GM18508 (cell line): ENCODE data around the gene HSD17B2.
"Not testable (repeated sequence)": the region's sequence is repeated elsewhere in the genome, so short reads cannot be mapped to it uniquely, and the experiment has no call there.

Experiments used
- ATAC-seq: cut with Tn5 transposase; IDR thresholded peaks from one replicate; pipeline ENCODE4 v1.9.1; 2021; ENCODE audit warnings: moderate number of reproducible peaks; ENCODE audit not compliant: insufficient read depth, unreplicated experiment

The HSD17B2 gene

GRCh38 chr16:82113741-82114140 is 78.7 kb downstream of the HSD17B2 start:
- ATAC-seq = no peak

GRCh38 chr16:82116535-82116934 is 81.5 kb downstream of the HSD17B2 start:
- no peak for ATAC-seq

GRCh38 chr16:82118749-82119148 is 83.7 kb downstream of the HSD17B2 start:
- no peak for ATAC-seq

- ATAC-seq = no peak
These were observed 84.4 kb downstream of the HSD17B2 start for GRCh38 chr16:82119405-82119804.

DNA sequence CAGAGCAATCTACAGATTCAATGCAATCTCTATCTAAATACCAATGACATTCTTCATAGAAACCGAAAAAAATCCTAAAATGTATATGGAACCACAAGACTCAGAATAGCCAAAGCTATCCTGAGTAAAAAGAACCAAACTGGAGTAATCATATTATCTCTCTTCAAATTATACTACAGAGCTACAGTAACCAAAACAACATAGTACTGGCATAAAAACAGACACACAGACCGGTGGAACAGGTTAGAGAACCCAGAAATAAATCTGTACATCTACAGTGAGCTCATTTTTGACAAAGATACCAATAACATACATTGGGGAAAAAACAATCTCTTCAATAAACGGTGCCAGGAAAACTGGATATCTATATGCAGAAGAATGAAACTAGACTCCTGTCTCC is 89.6 kb downstream of the HSD17B2 start:
- no peak for ATAC-seq

DNA sequence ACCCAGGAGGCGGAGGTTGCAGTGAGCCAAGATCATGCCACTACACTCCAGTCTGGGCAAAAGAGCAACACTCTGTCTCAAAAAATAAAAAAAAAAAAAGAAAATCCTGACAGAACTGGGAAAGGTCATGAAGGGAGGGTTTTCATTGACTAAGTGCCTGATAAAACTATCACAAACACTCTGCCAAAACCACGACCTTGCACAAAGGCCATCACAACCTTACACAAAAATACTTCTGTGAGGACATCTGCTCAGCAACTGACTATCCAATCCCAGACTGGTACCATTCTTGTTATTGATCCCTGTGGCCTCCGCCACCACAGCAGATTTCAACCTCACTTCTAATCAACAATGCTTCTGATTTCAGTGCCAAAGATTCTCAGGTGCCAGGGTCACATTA is 94.8 kb downstream of the HSD17B2 start:
- ATAC-seq = no peak

GRCh38 chr16:82133798-82134197 is 98.7 kb downstream of the HSD17B2 start:
- no peak for ATAC-seq

GRCh38 chr16:82134846-82135245 is 99.8 kb downstream of the HSD17B2 start:
- ATAC-seq = no peak

GRCh38 chr16:82135844-82136243 is 100.8 kb downstream of the HSD17B2 start:
- ATAC-seq = no peak

DNA sequence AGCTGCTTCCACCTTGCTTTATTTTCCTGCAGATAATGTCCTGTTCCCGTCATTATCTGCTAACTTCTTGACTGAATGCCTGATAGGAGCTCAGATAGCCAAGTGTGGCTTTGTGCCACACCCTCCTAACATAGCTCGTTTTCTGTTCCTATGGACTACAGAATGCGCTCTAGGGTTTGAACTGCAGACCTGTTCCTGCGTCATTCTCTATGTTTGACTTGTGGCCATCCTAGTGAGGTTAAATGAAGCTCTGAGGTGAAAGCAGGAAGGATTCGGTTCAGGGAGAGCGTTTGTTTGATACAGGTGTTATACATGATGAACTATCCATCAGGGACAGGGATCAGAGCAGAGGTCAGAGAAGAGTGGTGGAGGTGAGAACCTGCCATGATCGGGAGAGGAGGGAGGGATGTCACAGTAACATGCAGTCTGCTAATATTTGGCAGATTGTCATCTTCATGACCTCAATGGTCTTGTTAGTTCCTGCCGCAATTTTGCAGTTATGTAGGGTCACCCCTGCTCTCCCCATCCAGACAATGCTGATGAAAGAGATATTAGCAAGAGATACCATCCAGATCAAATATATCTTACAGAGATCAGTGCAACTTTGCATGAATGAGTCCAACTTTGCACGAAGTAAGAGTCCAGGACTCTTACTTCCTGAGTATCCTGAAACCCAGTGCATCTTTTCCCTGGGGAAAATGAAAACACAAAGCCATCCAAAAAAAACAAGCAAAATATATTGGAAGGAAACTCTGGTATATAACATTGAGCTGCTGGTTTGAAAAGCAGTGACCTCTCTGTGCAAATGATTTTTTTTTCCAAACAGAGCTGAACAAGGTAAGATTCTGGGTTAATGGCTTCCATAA is 102.1 kb downstream of the HSD17B2 start:
- no peak for ATAC-seq

- ATAC-seq = no peak
These were observed 102.7 kb downstream of the HSD17B2 start for GRCh38 chr16:82137822-82138167.

- ATAC-seq = no peak
These were observed 103.6 kb downstream of the HSD17B2 start for GRCh38 chr16:82138478-82139285.

GRCh38 chr16:82139286-82139571 is 104.2 kb downstream of the HSD17B2 start:
- ATAC-seq = not testable (repeated sequence)

GRCh38 chr16:82146556-82146955 is 111.5 kb downstream of the HSD17B2 start:
- no peak for ATAC-seq

- ATAC-seq = no peak
These were observed 111.9 kb downstream of the HSD17B2 start for GRCh38 chr16:82146957-82147356.

DNA sequence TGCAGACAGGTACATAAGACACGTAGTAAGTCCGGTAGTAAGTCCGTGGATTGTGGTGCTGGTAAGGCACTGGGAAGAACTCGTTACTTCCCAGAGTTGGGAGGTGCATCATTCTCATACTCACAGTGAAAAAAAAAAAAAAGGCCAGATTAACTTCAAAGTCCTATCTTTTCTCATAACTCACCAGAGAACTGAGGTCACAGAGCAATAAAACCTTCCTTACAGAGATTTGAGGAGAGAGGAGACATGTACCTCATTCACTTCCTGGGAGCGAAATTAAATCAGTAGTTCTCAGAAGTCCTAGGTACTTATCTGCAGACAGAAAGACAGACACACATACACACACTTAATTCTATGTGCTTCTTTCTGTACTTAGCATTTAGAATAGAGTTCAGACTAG is 112.5 kb downstream of the HSD17B2 start:
- ATAC-seq = no peak
